HepG2 (cell line): ENCODE data around the gene DYNC2LI1. TPM values are rescaled to one million over a fixed set of nuclear protein-coding genes. Genes with fewer than 3 reads are reported as not detected.

Experiments
- ATAC-seq: fragments of 200-7000 bp; cut with Tn5 transposase; 3 replicates; pipeline ENCODE4 v1.9.1; 2020; ENCODE audit warnings: mild to moderate bottlenecking, moderate library complexity
- BruUV-seq: library from RNA; stranded (reverse); fragments of 400-500 nt; replicated peaks from 2 replicates; lab custom pipeline; 2021; lab: Mats Ljungman, UMichigan
- CTCF ChIA-PET: fragments of 300-600 bp; formaldehyde crosslinking; extraction: SDS; loops from one replicate; lab custom pipeline; 2021; ENCODE audit warnings: low total read pairs, inconsistent platforms, low intra/inter-chr PET ratio; lab: Yijun Ruan, JAX
- POLR2A ChIA-PET: fragments of 350-600 bp; sonication (Branson Sonifier 250); formaldehyde crosslinking; loops from one replicate; lab custom pipeline; 2020; ENCODE audit warnings: antibody characterized with exemption, inconsistent platforms; lab: Yijun Ruan, JAX
- DNase-seq: peaks from one replicate; pipeline ENCODE4 v3.0.0-alpha.2; 2015; ENCODE audit warnings: low spot score
- FAIRE-seq: peaks from 3 replicates; lab custom pipeline; 2011; peaks lifted over from hg19 to GRCh38; lab: Jason Lieb, UNC
- H2AFZ ChIP-seq: one replicate; pipeline ENCODE4 v1.6.1; 2011; ENCODE audit warnings: low read length, inconsistent platforms
- H3K27ac ChIP-seq: fragments of 300-600 bp; 3 replicates; pipeline ENCODE4 v1.8.0; 2011; ENCODE audit warnings: mixed run types, mild to moderate bottlenecking, mixed read lengths, low read length, inconsistent platforms; ENCODE audit not compliant: insufficient read depth; ENCODE audit errors: extremely low read length
- H3K27me3 ChIP-seq, 2 experiments: fragments of 200-600 bp in 1 of 2; 2 replicates in 1 of 2; 3 replicates in 1 of 2; pipeline versions ENCODE4 v1.6.0 to v1.8.0; 2011; ENCODE audit warnings: low read length in 2 of 2, mild to moderate bottlenecking in 2 of 2, moderate library complexity in 2 of 2, inconsistent platforms in 1 of 2; ENCODE audit not compliant: insufficient read depth in 2 of 2, control insufficient read depth in 1 of 2
- H3K36me3 ChIP-seq, 2 experiments: fragments of 200-600 bp in 1 of 2; replicated peaks in 1 of 2; 2 replicates in 1 of 2; 3 replicates in 1 of 2; pipeline versions ENCODE4 v1.5.1 to v1.8.0; 2011; ENCODE audit warnings: low read length in 2 of 2, inconsistent platforms in 1 of 2; ENCODE audit not compliant: insufficient read depth in 2 of 2, control insufficient read depth in 1 of 2
- H3K4me1 ChIP-seq: 2 replicates; pipeline ENCODE4 v1.5.1; 2012; ENCODE audit warnings: low read length, inconsistent platforms; ENCODE audit not compliant: insufficient read depth
- H3K4me2 ChIP-seq: 2 replicates; pipeline ENCODE4 v1.6.0; 2011; ENCODE audit warnings: low read depth, low read length, inconsistent platforms
- H3K4me3 ChIP-seq, 3 experiments: fragments of 200-600 bp in 1 of 3; sonication (generic), shearing (Covaris generic) in 1 of 3; replicated peaks in 1 of 3; 2 replicates each; pipeline ENCODE4 v1.5.1; 2011 to 2016; ENCODE audit warnings: low read length in 3 of 3, inconsistent platforms in 2 of 3, low read depth in 2 of 3, mild to moderate bottlenecking in 2 of 3, control low read depth in 1 of 3, mixed read lengths in 1 of 3; ENCODE audit not compliant: insufficient read depth in 1 of 3
- H3K79me2 ChIP-seq: one replicate; pipeline ENCODE4 v1.6.1; 2011; ENCODE audit warnings: low read length, inconsistent platforms; ENCODE audit not compliant: insufficient read depth
- H3K9ac ChIP-seq: 2 replicates; pipeline ENCODE4 v1.6.0; 2011; ENCODE audit warnings: mild to moderate bottlenecking, low read depth, low read length, inconsistent platforms; ENCODE audit not compliant: insufficient read depth
- H3K9me3 ChIP-seq: 2 replicates; pipeline ENCODE4 v1.5.1; 2012; ENCODE audit warnings: mild to moderate bottlenecking, low read length
- H4K20me1 ChIP-seq: 2 replicates; pipeline ENCODE4 v1.6.0; 2011; ENCODE audit warnings: inconsistent platforms, mild to moderate bottlenecking, low read length, moderate library complexity; ENCODE audit not compliant: insufficient read depth
- CHD2 ChIP-seq: IDR thresholded peaks from 2 replicates; pipeline ENCODE4 v1.6.1; 2011; ENCODE audit warnings: low read depth, low read length, improper control_type of control experiment
- ELF4 ChIP-seq: sonication (generic); formaldehyde crosslinking; IDR thresholded peaks from 2 replicates; pipeline ENCODE4 v1.5.0; 2020; ENCODE audit warnings: missing genetic modification reagents, mild to moderate bottlenecking, moderate library complexity, borderline replicate concordance
- FLYWCH1 ChIP-seq: sonication (generic); formaldehyde crosslinking; IDR thresholded peaks from 2 replicates; pipeline ENCODE4 v1.8.1; 2023; ENCODE audit warnings: mild to moderate bottlenecking, missing genetic modification reagents
- MIER3 ChIP-seq: IDR thresholded peaks from 2 replicates; pipeline ENCODE4 v1.6.1; 2016; ENCODE audit warnings: missing compliant biosample characterization, borderline replicate concordance
- NR2F6 ChIP-seq, 2 experiments: IDR thresholded peaks; 2 replicates each; pipeline ENCODE4 v1.6.1; 2016; ENCODE audit warnings: antibody characterized with exemption in 1 of 2, mild to moderate bottlenecking in 1 of 2
- PITX1 ChIP-seq: sonication (generic); formaldehyde crosslinking; IDR thresholded peaks from 2 replicates; pipeline ENCODE4 v1.5.1; 2020; ENCODE audit warnings: mild to moderate bottlenecking, missing genetic modification reagents
- RARG ChIP-seq: sonication (generic); formaldehyde crosslinking; IDR thresholded peaks from 2 replicates; pipeline ENCODE4 v1.4.0; 2020; ENCODE audit warnings: low read depth, mild to moderate bottlenecking, missing genetic modification reagents
- REPIN1 ChIP-seq: sonication (generic); formaldehyde crosslinking; IDR thresholded peaks from 2 replicates; pipeline ENCODE4 v1.8.0; 2022; ENCODE audit warnings: missing genetic modification reagents, low read depth, mild to moderate bottlenecking, borderline replicate concordance
- RFX3 ChIP-seq: IDR thresholded peaks from 2 replicates; pipeline ENCODE4 v1.6.1; 2016; ENCODE audit warnings: missing biosample characterization, missing genetic modification reagents
- TFE3 ChIP-seq: IDR thresholded peaks from 2 replicates; pipeline ENCODE4 v1.6.1; 2016
- ZIK1 ChIP-seq: sonication (generic); formaldehyde crosslinking; IDR thresholded peaks from 2 replicates; pipeline ENCODE4 v1.5.0; 2020; ENCODE audit warnings: mild to moderate bottlenecking, low read depth, missing genetic modification reagents, borderline replicate concordance
- ZNF510 ChIP-seq: sonication (generic); formaldehyde crosslinking; IDR thresholded peaks from 2 replicates; pipeline ENCODE4 v1.4.0; 2020; ENCODE audit warnings: low read depth, mild to moderate bottlenecking, missing genetic modification reagents
- ZNF777 ChIP-seq: sonication (generic); formaldehyde crosslinking; IDR thresholded peaks from 2 replicates; pipeline ENCODE4 v1.4.0; 2020; ENCODE audit warnings: missing genetic modification reagents
- WGBS: methylation state at CpG from one replicate; pipeline ENCODE4 v1.1.6; 2017; ENCODE audit warnings: low lambda C conversion rate; 5-methylcytosine and 5-hydroxymethylcytosine counted together
- in situ Hi-C: cut with HindIII; loops from 2 replicates; pipeline ENCODE4 v1.10.0; 2017; ENCODE audit warnings: low pct_unique_long_range_greater_than_20kb; ENCODE audit not compliant: extremely low pct_ligation_motif_present
- intact Hi-C: fragments of 100-400 bp; cut with micrococcal nuclease; formaldehyde crosslinking; loops from one replicate; pipeline ENCODE4 v1.10.0; 2022; ENCODE audit not compliant: unreplicated experiment
- polyA plus RNA-seq, 8 experiments: library from polyadenylated mRNA; depleted of rRNA in 3 of 8; stranded (reverse) in 7 of 8; unstranded in 1 of 8; fragments of >200 nt; fragmentation: Illumina TruSeq in 4 of 8; extraction: Trizol in 4 of 8; gene quantifications; 2 replicates each; pipeline versions ENCODE4 v1.2.1 to v1.2.3, GENCODE V29; 2011 to 2016; ENCODE audit warnings: low read depth in 4 of 8, missing spikeins in 1 of 8, mixed read lengths in 1 of 8; ENCODE audit not compliant: insufficient read depth in 1 of 8
- total RNA-seq, 5 experiments: library from RNA; depleted of rRNA; stranded (reverse); fragments of >200 nt; fragmentation: Illumina TruSeq; extraction: Trizol; gene quantifications; 2 replicates each; pipeline ENCODE4 v1.2.3, GENCODE V29; 2016; ENCODE audit warnings: low read depth in 1 of 5
- TF ChIP-seq, protein P1 (sequence below): sonication (generic); formaldehyde crosslinking; IDR thresholded peaks from 2 replicates; pipeline ENCODE4 v1.5.0; 2020; ENCODE audit warnings: missing genetic modification reagents
- TF ChIP-seq, protein P2 (sequence below): sonication (generic); formaldehyde crosslinking; IDR thresholded peaks from 2 replicates; pipeline ENCODE4 v1.4.0; 2020; ENCODE audit warnings: mild to moderate bottlenecking, missing genetic modification reagents
- TF ChIP-seq, protein P3 (sequence below): sonication (generic); formaldehyde crosslinking; IDR thresholded peaks from 2 replicates; pipeline ENCODE4 v1.8.0; 2022; ENCODE audit warnings: mild to moderate bottlenecking, missing genetic modification reagents
- TF ChIP-seq, protein P4 (sequence below): IDR thresholded peaks from 2 replicates; pipeline ENCODE4 v1.6.1; 2016; ENCODE audit warnings: missing genetic modification reagents, missing compliant biosample characterization

DYNC2LI1 gene
- total and polyA plus RNA-seq, 2 of the 13 experiments (the other 11 are each of a cell fraction or from before 2014, with no cell fraction given), result 16.9 to 23.2 TPM

GRCh38 chr2:43822839-43823238 is 49.0 kb downstream of the DYNC2LI1 start:
- Histone ChIP-seq H4K20me1 (no peaks in the 10 kb centered on the region), H3K4me3 (no peak overlapping the region), H3K27ac (no peak overlapping the region), H3K79me2 (no peaks in the 10 kb centered on the region), H3K27me3 (no peaks in the 10 kb centered on the region), H3K4me1 (peaks cover 11% of the 10 kb centered on the region; the same call in 1 of the 2 replicates), H3K9me3 (no peaks in the 10 kb centered on the region), H3K4me2 (no peak overlapping the region), H2AFZ (no peak overlapping the region), H3K9ac (no peak overlapping the region), H3K36me3 (peaks cover 25 to 71% of the 10 kb centered on the region in 2 experiments)
- no peak for DNase-seq
- ChIA-PET CTCF (no interaction called here), POLR2A (interaction anchor here (0.6 to 0.7 kb wide), 2 partner anchors 9 to 16 kb away, joined by 3 read pairs; no protein-coding TSS in a partner anchor)
- intact Hi-C loops (no loop called here), in situ Hi-C loops (no loop called here)
- 90% methylated on average over 7 of the region's 7 CpGs for WGBS
- BruUV-seq, result no TSS peak
- no peak for ATAC-seq
- FAIRE-seq, result no peak
- no peak for TF ChIP-seq FLYWCH1 (CRISPR knock-in tag)
- TF ChIP-seq, protein P1, sequence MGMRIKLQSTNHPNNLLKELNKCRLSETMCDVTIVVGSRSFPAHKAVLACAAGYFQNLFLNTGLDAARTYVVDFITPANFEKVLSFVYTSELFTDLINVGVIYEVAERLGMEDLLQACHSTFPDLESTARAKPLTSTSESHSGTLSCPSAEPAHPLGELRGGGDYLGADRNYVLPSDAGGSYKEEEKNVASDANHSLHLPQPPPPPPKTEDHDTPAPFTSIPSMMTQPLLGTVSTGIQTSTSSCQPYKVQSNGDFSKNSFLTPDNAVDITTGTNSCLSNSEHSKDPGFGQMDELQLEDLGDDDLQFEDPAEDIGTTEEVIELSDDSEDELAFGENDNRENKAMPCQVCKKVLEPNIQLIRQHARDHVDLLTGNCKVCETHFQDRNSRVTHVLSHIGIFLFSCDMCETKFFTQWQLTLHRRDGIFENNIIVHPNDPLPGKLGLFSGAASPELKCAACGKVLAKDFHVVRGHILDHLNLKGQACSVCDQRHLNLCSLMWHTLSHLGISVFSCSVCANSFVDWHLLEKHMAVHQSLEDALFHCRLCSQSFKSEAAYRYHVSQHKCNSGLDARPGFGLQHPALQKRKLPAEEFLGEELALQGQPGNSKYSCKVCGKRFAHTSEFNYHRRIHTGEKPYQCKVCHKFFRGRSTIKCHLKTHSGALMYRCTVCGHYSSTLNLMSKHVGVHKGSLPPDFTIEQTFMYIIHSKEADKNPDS (CRISPR knock-in tag), result no peak
- no peak for TF ChIP-seq ELF4 (CRISPR knock-in tag)
- no peak for TF ChIP-seq MIER3 (CRISPR knock-in tag)
- no peak for TF ChIP-seq NR2F6 (IDR thresholded peaks at IDR 0.05)
- TF ChIP-seq NR2F6 (CRISPR knock-in tag; IDR thresholded peaks at IDR 0.05), result no peak
- no peak for TF ChIP-seq PITX1 (CRISPR knock-in tag)
- TF ChIP-seq ZIK1 (CRISPR knock-in tag), result no peak
- TF ChIP-seq RARG (CRISPR knock-in tag), result no peak
- no peak for TF ChIP-seq RFX3 (CRISPR knock-in tag)
- TF ChIP-seq, protein P2, sequence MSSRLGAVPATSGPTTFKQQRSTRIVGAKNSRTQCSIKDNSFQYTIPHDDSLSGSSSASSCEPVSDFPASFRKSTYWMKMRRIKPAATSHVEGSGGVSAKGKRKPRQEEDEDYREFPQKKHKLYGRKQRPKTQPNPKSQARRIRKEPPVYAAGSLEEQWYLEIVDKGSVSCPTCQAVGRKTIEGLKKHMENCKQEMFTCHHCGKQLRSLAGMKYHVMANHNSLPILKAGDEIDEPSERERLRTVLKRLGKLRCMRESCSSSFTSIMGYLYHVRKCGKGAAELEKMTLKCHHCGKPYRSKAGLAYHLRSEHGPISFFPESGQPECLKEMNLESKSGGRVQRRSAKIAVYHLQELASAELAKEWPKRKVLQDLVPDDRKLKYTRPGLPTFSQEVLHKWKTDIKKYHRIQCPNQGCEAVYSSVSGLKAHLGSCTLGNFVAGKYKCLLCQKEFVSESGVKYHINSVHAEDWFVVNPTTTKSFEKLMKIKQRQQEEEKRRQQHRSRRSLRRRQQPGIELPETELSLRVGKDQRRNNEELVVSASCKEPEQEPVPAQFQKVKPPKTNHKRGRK (CRISPR knock-in tag), result no peak
- no peak for TF ChIP-seq CHD2
- TF ChIP-seq REPIN1, result no peak
- TF ChIP-seq, protein P3, sequence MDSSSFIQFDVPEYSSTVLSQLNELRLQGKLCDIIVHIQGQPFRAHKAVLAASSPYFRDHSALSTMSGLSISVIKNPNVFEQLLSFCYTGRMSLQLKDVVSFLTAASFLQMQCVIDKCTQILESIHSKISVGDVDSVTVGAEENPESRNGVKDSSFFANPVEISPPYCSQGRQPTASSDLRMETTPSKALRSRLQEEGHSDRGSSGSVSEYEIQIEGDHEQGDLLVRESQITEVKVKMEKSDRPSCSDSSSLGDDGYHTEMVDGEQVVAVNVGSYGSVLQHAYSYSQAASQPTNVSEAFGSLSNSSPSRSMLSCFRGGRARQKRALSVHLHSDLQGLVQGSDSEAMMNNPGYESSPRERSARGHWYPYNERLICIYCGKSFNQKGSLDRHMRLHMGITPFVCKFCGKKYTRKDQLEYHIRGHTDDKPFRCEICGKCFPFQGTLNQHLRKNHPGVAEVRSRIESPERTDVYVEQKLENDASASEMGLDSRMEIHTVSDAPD (CRISPR knock-in tag), result no peak
- no peak for TF ChIP-seq TFE3 (CRISPR knock-in tag)
- no peak for TF ChIP-seq ZNF777 (CRISPR knock-in tag)
- TF ChIP-seq, protein P4, sequence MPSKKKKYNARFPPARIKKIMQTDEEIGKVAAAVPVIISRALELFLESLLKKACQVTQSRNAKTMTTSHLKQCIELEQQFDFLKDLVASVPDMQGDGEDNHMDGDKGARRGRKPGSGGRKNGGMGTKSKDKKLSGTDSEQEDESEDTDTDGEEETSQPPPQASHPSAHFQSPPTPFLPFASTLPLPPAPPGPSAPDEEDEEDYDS (CRISPR knock-in tag), result no peak
- no peak for TF ChIP-seq ZNF510 (CRISPR knock-in tag)
